ENCODE results near the gene GAL3ST3. TPM values are rescaled to one million over a fixed set of nuclear protein-coding genes. Genes with fewer than 3 reads are reported as not detected.

GAL3ST3 gene
- total RNA-seq, 6 donors from 2014 or later: 2.4 TPM; not detected in 5

- no peak for TF ChIP-seq POLR2A (IDR thresholded peaks at IDR 0.05)
- no peak for TF ChIP-seq CTCF (IDR thresholded peaks at IDR 0.05)
- no peak for TF ChIP-seq EP300 (IDR thresholded peaks at IDR 0.05)
- no peak for TF ChIP-seq POLR2AphosphoS5 (IDR thresholded peaks at IDR 0.05)
- Histone ChIP-seq H3K4me1 (peaks cover 0 to 8% (median 6%) of the 10 kb centered on the region in 4 donors), H3K27ac (no peak overlapping the region), H3K27me3 (peaks cover 0 to 2% (median under 1%) of the 10 kb centered on the region in 4 donors), H3K36me3 (no peaks in the 10 kb centered on the region), H3K4me3 (no peak overlapping the region), H3K9me3 (no peaks in the 10 kb centered on the region)
- ATAC-seq (ENCODE audit: low FRiP score in 2 of 2) (no peak), DNase-seq (peak in 1 of 2 donors; percentile 83)
- 96% methylated on average over 69 to 88 of the region's 88 CpGs for WGBS, 2 donors
Measured at GRCh38 chr11:66042996-66043906, 5.7 kb downstream of the GAL3ST3 start.

GRCh38 chr11:66042227-66042995 lies 6.5 kb downstream of the GAL3ST3 start:
- ATAC-seq (ENCODE audit: low FRiP score in 2 of 2) (no peak), DNase-seq (peak in 1 of 2 donors; percentile 85)
- H3K4me1 ChIP-seq: peaks cover 0 to 8% (median 6%) of the 10 kb centered on the region in 4 donors
- H3K4me3 ChIP-seq: no peak overlapping the region
- no peaks in the 10 kb centered on the region for H3K9me3 ChIP-seq
- no peak overlapping the region for H3K27ac ChIP-seq
- H3K36me3 ChIP-seq: no peaks in the 10 kb centered on the region
- 94 to 96% methylated on average over 49 to 81 of the region's 81 CpGs for WGBS, 2 donors
- TF ChIP-seq POLR2AphosphoS5 (IDR thresholded peaks at IDR 0.05) (no peak), EP300 (IDR thresholded peaks at IDR 0.05) (no peak), POLR2A (IDR thresholded peaks at IDR 0.05) (no peak), CTCF (IDR thresholded peaks at IDR 0.05) (no peak)
- H3K27me3 ChIP-seq: no peaks in the 10 kb centered on the region

GRCh38 chr11:66039765-66040164 lies 9.2 kb downstream of the GAL3ST3 start:
- Histone ChIP-seq H3K27ac (no peak overlapping the region), H3K36me3 (no peaks in the 10 kb centered on the region), H3K4me3 (no peak overlapping the region), H3K9me3 (no peaks in the 10 kb centered on the region), H3K27me3 (no peaks in the 10 kb centered on the region), H3K4me1 (peaks cover 0 to under 1% (median 0%) of the 10 kb centered on the region in 4 donors)
- DNase-seq: no peak
- TF ChIP-seq POLR2AphosphoS5 (IDR thresholded peaks at IDR 0.05) (no peak), CTCF (IDR thresholded peaks at IDR 0.05) (no peak), POLR2A (IDR thresholded peaks at IDR 0.05) (no peak), EP300 (IDR thresholded peaks at IDR 0.05) (no peak)
- 78 to 94% methylated on average over 3 of the region's 3 CpGs for WGBS, 2 donors
- ATAC-seq (ENCODE audit: low FRiP score in 2 of 2): no peak

- no peak for TF ChIP-seq CTCF (IDR thresholded peaks at IDR 0.05)
- TF ChIP-seq POLR2AphosphoS5 (IDR thresholded peaks at IDR 0.05): no peak
- no peak for TF ChIP-seq POLR2A (IDR thresholded peaks at IDR 0.05)
- TF ChIP-seq EP300 (IDR thresholded peaks at IDR 0.05): no peak
- H3K36me3 ChIP-seq: no peaks in the 10 kb centered on the region
- no peaks in the 10 kb centered on the region for H3K9me3 ChIP-seq
- ATAC-seq (ENCODE audit: low FRiP score in 2 of 2) (no peak), DNase-seq (no peak)
- no peaks in the 10 kb centered on the region for H3K4me1 ChIP-seq
- no peak overlapping the region for H3K27ac ChIP-seq
- H3K4me3 ChIP-seq: no peak overlapping the region
- WGBS, 2 donors: 88 to 94% methylated on average over 3 of the region's 3 CpGs
- no peaks in the 10 kb centered on the region for H3K27me3 ChIP-seq
Measured at GRCh38 chr11:66037327-66037726, 11.6 kb downstream of the GAL3ST3 start.
